H9 (cell line): ENCODE results near the gene SCN2B. TPM values are rescaled to one million over a fixed set of nuclear protein-coding genes. Genes with fewer than 3 reads are reported as not detected.

Experiments
- DNase-seq: peaks from one replicate; pipeline ENCODE4 v3.0.0-alpha.2; 2017
- H2AFZ ChIP-seq: one replicate; pipeline ENCODE4 v1.6.1; 2013; ENCODE audit warnings: mild to moderate bottlenecking, low read length, control low read depth, moderate library complexity
- H2AK5ac ChIP-seq: 2 replicates; pipeline ENCODE4 v1.6.1; 2013; ENCODE audit warnings: low read length, control low read depth, mixed read lengths; ENCODE audit not compliant: insufficient read length
- H2BK120ac ChIP-seq: one replicate; pipeline ENCODE4 v1.6.1; 2013; ENCODE audit warnings: low read depth, mild to moderate bottlenecking, low read length, control low read depth, inconsistent platforms; ENCODE audit not compliant: poor library complexity, severe bottlenecking
- H2BK12ac ChIP-seq: 2 replicates; pipeline ENCODE4 v1.6.1; 2013; ENCODE audit warnings: low read length, control low read depth, mixed read lengths, low read depth; ENCODE audit not compliant: insufficient read length
- H2BK15ac ChIP-seq: 2 replicates; pipeline ENCODE4 v1.6.1; 2013; ENCODE audit warnings: low read depth, low read length, control low read depth
- H2BK20ac ChIP-seq: one replicate; pipeline ENCODE4 v1.6.1; 2013; ENCODE audit warnings: low read depth, mild to moderate bottlenecking, low read length, control low read depth, inconsistent platforms; ENCODE audit not compliant: poor library complexity, severe bottlenecking
- H2BK5ac ChIP-seq: 2 replicates; pipeline ENCODE4 v1.6.1; 2013; ENCODE audit warnings: low read length, control low read depth, mixed read lengths; ENCODE audit not compliant: insufficient read length
- H3K14ac ChIP-seq: 2 replicates; pipeline ENCODE4 v1.6.1; 2013; ENCODE audit warnings: low read length, control low read depth; ENCODE audit not compliant: insufficient read depth
- H3K18ac ChIP-seq: 2 replicates; pipeline ENCODE4 v1.6.1; 2013; ENCODE audit warnings: low read depth, mild to moderate bottlenecking, mixed read lengths, low read length, control low read depth; ENCODE audit not compliant: insufficient read length
- H3K23ac ChIP-seq: 2 replicates; pipeline ENCODE4 v1.6.1; 2013; ENCODE audit warnings: low read length, control low read depth, mixed read lengths, low read depth; ENCODE audit not compliant: insufficient read length
- H3K23me2 ChIP-seq: 2 replicates; pipeline ENCODE4 v1.6.1; 2013; ENCODE audit warnings: low read depth, mild to moderate bottlenecking, mixed read lengths, low read length, control low read depth; ENCODE audit not compliant: insufficient read length, poor library complexity, severe bottlenecking
- H3K27ac ChIP-seq: 2 replicates; pipeline ENCODE4 v1.5.1; 2013; ENCODE audit warnings: low read length, control low read depth, mixed read lengths, low read depth; ENCODE audit not compliant: insufficient read length
- H3K27me3 ChIP-seq: 2 replicates; pipeline ENCODE4 v1.6.1; 2013; ENCODE audit warnings: low read length, control low read depth, inconsistent platforms; ENCODE audit not compliant: insufficient read depth
- H3K4ac ChIP-seq: 2 replicates; pipeline ENCODE4 v1.6.1; 2013; ENCODE audit warnings: low read depth, mild to moderate bottlenecking, control low read depth, inconsistent platforms, low read length, moderate library complexity
- H3K4me1 ChIP-seq: 2 replicates; pipeline ENCODE4 v1.6.1; 2013; ENCODE audit warnings: low read length, control low read depth, inconsistent platforms; ENCODE audit not compliant: insufficient read depth
- H3K4me2 ChIP-seq: 2 replicates; pipeline ENCODE4 v1.6.1; 2013; ENCODE audit warnings: low read length, control low read depth, mixed read lengths; ENCODE audit not compliant: insufficient read length, insufficient read depth
- H3K56ac ChIP-seq: 2 replicates; pipeline ENCODE4 v1.6.1; 2013; ENCODE audit warnings: low read depth, mild to moderate bottlenecking, mixed read lengths, low read length, control low read depth; ENCODE audit not compliant: insufficient read length
- H3K79me1 ChIP-seq: 2 replicates; pipeline ENCODE4 v1.6.1; 2013; ENCODE audit warnings: low read depth, mild to moderate bottlenecking, moderate library complexity, low read length, control low read depth, inconsistent platforms; ENCODE audit not compliant: insufficient read depth, poor library complexity, severe bottlenecking
- H3K79me2 ChIP-seq: 2 replicates; pipeline ENCODE4 v1.6.1; 2013; ENCODE audit warnings: low read length, control low read depth, inconsistent platforms; ENCODE audit not compliant: insufficient read depth
- H3K9ac ChIP-seq: 2 replicates; pipeline ENCODE4 v1.6.1; 2013; ENCODE audit warnings: low read length, control low read depth, mixed read lengths; ENCODE audit not compliant: insufficient read length; ENCODE audit errors: extremely low read depth
- H3K9me3 ChIP-seq: one replicate; pipeline ENCODE4 v1.6.1; 2013; ENCODE audit warnings: low read depth, low read length, inconsistent platforms; ENCODE audit not compliant: control insufficient read depth
- H3T11ph ChIP-seq: one replicate; pipeline ENCODE4 v1.6.1; 2013; ENCODE audit warnings: mild to moderate bottlenecking, low read length, control low read depth, inconsistent platforms
- H4K20me1 ChIP-seq: one replicate; pipeline ENCODE4 v1.6.1; 2013; ENCODE audit not compliant: control insufficient read depth, insufficient read length, insufficient read depth
- H4K5ac ChIP-seq: 2 replicates; pipeline ENCODE4 v1.6.1; 2013; ENCODE audit warnings: low read depth, mild to moderate bottlenecking, mixed read lengths, low read length, control low read depth; ENCODE audit not compliant: insufficient read length
- H4K8ac ChIP-seq: replicated peaks from 2 replicates; pipeline ENCODE4 v1.6.1; 2013; ENCODE audit warnings: low read length, control low read depth, mixed read lengths, low read depth; ENCODE audit not compliant: insufficient read length
- H4K91ac ChIP-seq: 2 replicates; pipeline ENCODE4 v1.6.1; 2013; ENCODE audit warnings: low read depth, mild to moderate bottlenecking, moderate library complexity, mixed read lengths, low read length, control low read depth; ENCODE audit not compliant: insufficient read length
- H3K27ac Mint-ChIP-seq, 3 experiments: 2 replicates in 2 of 3; 3 replicates in 1 of 3; pipeline ENCODE4 v1.8.0; 2020 to 2021; ENCODE audit warnings: mixed read lengths in 3 of 3, mild to moderate bottlenecking in 1 of 3, moderate library complexity in 1 of 3
- H3K27me3 Mint-ChIP-seq: 2 replicates; pipeline ENCODE4 v1.8.0; 2021; ENCODE audit warnings: low read depth, mild to moderate bottlenecking, moderate library complexity, mixed read lengths
- H3K36me3 Mint-ChIP-seq, 3 experiments: 2 replicates in 2 of 3; 3 replicates in 1 of 3; pipeline ENCODE4 v1.8.0; 2020 to 2021; ENCODE audit warnings: low read depth in 3 of 3, mixed read lengths in 3 of 3; ENCODE audit not compliant: insufficient read depth in 1 of 3
- H3K4me1 Mint-ChIP-seq, 2 experiments: 2 replicates each; pipeline ENCODE4 v1.8.0; 2020; ENCODE audit warnings: mixed read lengths in 2 of 2
- H3K4me3 Mint-ChIP-seq, 2 experiments: 2 replicates in 1 of 2; 3 replicates in 1 of 2; pipeline ENCODE4 v1.8.0; 2020 to 2021; ENCODE audit warnings: mild to moderate bottlenecking in 2 of 2, mixed read lengths in 2 of 2, moderate library complexity in 1 of 2
- H3K9me3 Mint-ChIP-seq, 2 experiments: 2 replicates in 1 of 2; 3 replicates in 1 of 2; pipeline ENCODE4 v1.8.0; 2020; ENCODE audit warnings: mild to moderate bottlenecking in 2 of 2, mixed read lengths in 2 of 2, moderate library complexity in 1 of 2
- total RNA-seq: library from RNA; stranded (reverse); gene quantifications from 2 replicates; pipeline ENCODE4 v1.2.1, GENCODE V29; 2021
- TF ChIP-seq, protein P1 (sequence below): fragments of 200-600 bp; sonication (generic); conservative IDR thresholded peaks from 3 replicates; pipeline ENCODE4 v1.8.0; 2021; ENCODE audit warnings: antibody characterized with exemption, mild to moderate bottlenecking

The SCN2B gene
- total RNA-seq, 1 experiment from 2014 or later: not detected

DNA sequence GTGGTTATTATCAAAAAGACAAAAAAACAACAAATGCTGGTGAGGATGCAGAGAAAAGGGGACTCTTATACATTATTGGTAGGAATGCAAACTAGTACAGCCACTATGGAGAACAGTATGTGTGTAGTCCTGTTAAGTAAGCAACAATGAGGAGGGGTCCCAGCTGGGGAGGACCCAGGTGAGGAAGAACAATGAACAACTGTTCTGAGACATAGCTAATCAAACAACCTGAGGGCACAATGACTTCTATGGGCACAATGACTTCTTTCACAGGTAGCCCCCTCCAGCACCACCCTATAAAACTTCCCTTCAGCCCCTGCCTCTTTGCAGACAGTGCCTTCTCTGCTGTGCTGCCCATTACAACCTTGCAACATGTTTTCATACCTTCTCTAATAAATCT, 42.8 kb upstream of the SCN2B start:
- H3K36me3 Mint-ChIP-seq: peaks cover 0 to 6% (median 0%) of the 10 kb centered on the region in 3 experiments; a peak in 3 of 7 replicates
- Histone ChIP-seq H4K91ac (no peak overlapping the region), H3K9ac (no peak overlapping the region), H4K20me1 (no peaks in the 10 kb centered on the region), H3K14ac (no peak overlapping the region), H2AK5ac (no peak overlapping the region), H3K4me1 (no peaks in the 10 kb centered on the region), H2BK20ac (no peak overlapping the region), H2BK5ac (no peak overlapping the region), H2BK12ac (no peak overlapping the region), H3K23ac (no peak overlapping the region), H3K79me2 (no peaks in the 10 kb centered on the region), H3K23me2 (no peaks in the 10 kb centered on the region), H3K4ac (no peak overlapping the region), H3K27ac (no peak overlapping the region), H2AFZ (no peak overlapping the region), H4K5ac (no peak overlapping the region), H3K18ac (no peak overlapping the region), H3K9me3 (no peaks in the 10 kb centered on the region), H3K56ac (no peak overlapping the region), H3T11ph (no peak overlapping the region), H2BK15ac (no peak overlapping the region), H2BK120ac (no peak overlapping the region), H4K8ac (no peak overlapping the region), H3K4me2 (no peak overlapping the region), H3K79me1 (no peaks in the 10 kb centered on the region), H3K27me3 (no peaks in the 10 kb centered on the region)
- TF ChIP-seq, protein P1, sequence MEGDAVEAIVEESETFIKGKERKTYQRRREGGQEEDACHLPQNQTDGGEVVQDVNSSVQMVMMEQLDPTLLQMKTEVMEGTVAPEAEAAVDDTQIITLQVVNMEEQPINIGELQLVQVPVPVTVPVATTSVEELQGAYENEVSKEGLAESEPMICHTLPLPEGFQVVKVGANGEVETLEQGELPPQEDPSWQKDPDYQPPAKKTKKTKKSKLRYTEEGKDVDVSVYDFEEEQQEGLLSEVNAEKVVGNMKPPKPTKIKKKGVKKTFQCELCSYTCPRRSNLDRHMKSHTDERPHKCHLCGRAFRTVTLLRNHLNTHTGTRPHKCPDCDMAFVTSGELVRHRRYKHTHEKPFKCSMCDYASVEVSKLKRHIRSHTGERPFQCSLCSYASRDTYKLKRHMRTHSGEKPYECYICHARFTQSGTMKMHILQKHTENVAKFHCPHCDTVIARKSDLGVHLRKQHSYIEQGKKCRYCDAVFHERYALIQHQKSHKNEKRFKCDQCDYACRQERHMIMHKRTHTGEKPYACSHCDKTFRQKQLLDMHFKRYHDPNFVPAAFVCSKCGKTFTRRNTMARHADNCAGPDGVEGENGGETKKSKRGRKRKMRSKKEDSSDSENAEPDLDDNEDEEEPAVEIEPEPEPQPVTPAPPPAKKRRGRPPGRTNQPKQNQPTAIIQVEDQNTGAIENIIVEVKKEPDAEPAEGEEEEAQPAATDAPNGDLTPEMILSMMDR: no peak
- peaks cover 0 to 6% of the 10 kb centered on the region in 2 experiments; a peak in 3 of 5 replicates for H3K9me3 Mint-ChIP-seq
- H3K4me1 Mint-ChIP-seq: peaks cover 6 to 8% of the 10 kb centered on the region in 2 experiments; a peak in 3 of 4 replicates
- H3K27me3 Mint-ChIP-seq: peaks cover 16% of the 10 kb centered on the region
- no peak overlapping the region for H3K27ac Mint-ChIP-seq
- no peak overlapping the region for H3K4me3 Mint-ChIP-seq
- DNase-seq: no peak
